GM19240 (cell line): ENCODE results near the gene ADRA2B.
"Not testable (repeated sequence)": the region's sequence is repeated elsewhere in the genome, so short reads cannot be mapped to it uniquely, and the experiment has no call there.

ENCODE experiments used
- DNase-seq: peaks from one replicate; pipeline ENCODE4 v3.0.0; 2011; ENCODE audit warnings: low spot score; ENCODE audit not compliant: insufficient read length

Gene ADRA2B

DNA sequence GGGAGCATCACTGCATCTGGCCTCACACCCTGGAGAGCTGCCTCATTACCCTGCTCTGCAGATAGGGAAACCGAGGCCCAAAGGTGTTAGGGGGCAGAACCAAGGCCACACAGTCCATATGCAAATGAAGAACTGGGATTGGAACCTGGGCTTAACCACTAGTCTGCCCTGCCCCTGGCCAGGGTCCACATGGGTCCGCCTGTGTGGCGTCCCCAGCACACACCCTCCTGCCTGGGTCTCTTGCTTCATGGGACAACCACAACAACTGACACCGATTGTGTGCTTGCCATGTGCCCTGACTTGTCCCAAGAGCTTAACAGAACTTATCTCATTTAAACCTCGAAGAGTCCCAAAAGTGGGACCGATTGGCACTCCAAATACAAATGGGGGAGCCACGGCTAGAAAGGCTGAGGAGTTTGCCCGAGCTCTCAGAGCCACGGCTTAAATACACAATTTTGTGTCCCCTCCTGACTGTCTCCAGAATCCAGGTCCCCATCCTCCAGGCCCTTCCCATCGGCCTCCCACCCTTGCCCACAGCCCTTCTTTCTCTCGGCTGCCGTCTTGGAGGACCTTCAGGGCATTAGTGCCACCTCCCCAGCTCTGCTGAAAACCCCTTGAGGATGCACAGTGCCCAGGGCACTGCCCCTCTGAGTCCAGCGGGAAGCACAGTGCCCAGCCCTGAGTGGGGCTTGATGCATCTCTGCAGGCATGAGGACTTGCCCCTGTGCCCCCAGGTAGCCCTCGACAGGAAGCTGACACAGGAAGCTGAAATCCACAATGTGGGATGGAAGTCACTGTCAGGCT, 34.6 kb upstream of the ADRA2B start:
- DNase-seq = no peak

DNA sequence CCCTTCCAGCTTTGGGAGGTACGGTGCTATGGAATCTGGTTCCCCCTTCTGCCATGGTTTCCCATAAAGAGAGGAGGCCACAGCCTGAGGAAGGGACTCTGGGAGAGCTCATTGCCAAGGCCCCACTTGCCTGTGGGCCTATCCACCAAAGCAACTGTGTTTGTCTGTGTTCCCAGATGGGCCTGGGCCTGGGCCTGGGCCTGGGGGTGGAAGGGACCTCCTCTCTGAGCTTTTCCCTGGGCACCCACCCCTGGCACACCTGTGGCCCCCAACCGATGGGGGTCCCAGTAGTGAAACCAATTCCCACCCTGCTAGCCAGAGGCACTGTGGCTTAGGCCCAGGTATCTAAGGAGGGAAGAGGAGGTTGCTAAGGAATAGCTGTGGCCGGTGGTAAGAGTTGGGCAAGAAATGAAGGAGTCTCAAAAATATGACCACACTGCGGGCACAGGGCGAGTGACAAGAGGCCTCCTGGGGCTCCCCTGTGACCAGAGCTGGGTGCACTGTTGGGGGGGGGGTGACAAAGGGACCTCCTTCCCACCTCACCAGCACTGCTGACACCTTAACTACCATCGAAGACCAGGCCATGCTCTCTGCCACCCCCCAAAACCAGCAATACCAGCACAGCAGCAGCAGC, 33.8 kb upstream of the ADRA2B start:
- DNase-seq = no peak

DNA sequence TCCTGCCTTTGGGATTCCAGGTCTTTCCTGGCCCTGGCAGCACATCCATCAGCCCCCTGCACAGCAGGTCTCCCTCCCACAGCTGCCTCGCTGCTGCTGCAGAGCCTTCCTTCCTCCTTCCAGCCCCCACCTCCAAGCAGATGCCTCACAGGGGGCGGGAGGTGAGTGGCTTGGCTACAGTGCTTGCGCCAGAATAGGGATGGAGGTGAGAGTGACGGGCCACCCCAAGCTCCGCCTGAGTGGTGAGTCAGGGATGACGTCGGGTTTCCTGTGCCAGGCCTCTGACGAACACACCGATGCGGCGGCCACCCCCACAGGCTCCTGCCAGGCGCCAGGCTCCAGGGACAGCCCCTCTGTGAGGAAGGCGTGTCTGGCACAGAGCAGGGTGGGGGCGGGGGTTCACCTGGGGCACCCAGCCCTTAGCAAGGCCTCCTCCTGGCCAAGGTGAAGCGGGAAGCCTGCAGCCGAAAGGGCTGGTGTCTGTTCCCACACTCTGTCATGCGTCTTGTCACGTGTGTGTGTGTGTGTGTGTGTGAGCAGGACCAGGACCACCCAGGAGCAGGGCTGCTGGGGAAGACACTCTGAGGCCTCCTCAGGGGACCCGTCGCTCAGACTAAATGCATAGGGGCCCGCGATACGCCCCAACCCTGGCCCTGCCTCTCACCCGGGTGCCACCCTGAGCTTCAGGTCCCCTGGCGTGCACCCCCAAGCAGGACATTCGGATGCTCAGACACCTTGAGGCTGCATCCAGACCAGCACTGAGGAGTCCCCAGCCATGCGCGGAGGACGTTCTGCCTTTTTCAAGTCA, 32.2 kb upstream of the ADRA2B start:
- no peak for DNase-seq

DNA sequence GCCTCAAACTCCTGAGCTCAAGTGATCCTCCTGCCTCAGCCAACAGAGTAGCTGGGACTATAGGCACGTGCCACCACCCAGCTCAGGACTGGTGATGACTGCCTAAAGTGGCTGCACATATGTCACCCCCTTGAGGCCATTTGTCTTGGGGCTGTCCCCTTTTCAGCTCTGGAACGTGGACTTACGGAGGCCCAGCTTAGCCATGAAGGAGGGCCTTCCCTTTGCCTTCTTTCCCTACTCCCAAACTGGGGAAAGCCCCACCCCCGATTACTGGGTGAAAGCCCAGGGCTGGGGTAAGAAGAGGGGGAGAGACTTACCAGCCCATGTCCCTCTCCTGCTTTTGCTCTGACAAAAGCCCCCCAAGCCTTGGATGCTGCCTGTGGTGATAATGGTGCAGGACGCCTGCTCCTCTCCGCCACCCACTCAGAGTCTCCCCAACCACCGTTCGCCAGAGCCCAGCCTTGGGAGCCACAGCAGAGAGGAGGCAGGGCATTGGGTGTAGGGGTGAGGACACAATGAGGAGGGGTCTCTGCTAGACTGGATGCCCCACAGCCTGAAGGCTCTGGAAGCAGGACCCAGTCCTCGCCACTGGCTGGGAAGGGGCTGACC, 31.3 kb upstream of the ADRA2B start:
- DNase-seq = no peak

DNA sequence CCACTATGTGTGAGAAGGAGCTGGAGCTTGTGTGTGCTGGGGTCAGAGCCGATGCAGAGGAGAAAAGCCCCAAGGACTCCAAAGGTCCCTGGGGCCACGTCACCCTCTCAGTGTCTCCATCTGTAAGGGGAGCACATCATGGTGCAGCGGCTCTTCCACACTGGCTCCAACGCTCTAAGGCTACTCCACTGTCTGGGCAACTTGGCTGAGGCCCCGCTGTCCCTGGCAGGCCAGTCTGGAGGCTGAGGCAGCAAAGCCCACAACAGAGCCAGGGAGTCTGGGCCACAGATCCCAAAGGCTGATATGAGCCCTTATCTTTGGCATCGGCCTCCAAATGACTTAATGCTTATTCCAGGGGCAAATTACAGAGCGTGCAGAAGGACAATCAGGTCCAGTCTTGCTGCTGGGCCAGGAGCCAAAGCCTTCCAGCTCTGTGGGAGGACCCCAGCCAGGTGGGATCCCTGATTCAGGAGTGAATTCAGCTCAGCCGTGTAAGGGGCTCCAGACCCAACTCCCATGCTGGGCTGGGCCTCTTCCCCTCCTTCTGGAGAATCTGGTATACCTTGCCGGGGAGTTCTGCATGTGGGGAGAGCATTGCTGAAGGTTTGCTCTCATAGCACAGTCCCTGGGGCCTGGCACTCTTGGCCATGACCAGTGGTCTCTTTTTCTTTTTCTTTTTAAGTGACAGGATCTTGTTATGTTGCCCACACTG, 30.7 kb upstream of the ADRA2B start:
- no peak for DNase-seq

DNA sequence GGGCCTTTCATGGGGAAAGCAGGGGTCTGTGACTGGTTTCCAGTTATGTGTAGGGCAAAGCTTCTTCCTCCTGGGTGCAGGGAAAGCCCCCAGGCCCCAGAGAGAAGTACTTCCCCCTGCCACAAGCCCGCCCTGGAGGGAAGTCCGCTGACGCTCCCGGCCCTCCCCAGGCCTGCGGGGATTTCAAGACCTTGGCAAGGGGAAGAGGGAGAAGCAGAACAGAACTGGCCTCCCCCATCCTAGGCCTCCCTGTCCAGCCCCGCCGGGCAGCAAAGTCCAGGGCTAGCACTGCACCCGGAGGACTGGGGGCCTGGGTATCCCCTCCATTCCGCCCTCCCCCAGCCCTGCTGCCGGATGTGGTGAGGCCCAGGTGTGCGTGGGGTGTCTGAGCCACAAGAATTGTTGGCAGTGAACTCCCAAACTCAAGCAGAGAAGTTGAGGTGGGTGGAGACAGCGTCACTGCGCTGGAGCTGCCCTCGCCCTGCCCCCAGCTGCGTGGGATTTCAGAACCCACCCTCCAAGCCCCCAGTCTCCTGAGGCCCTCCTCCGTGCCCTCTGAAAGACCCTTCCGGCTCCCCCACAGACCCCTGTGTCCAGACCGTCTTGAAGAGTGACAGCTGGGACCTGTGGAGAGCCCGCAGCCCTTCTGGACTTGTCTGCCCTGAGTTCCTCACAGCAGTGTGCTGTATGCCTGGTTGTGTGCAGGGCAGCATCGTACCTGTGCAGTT, 29.9 kb upstream of the ADRA2B start:
- DNase-seq = peak; percentile 86

DNA sequence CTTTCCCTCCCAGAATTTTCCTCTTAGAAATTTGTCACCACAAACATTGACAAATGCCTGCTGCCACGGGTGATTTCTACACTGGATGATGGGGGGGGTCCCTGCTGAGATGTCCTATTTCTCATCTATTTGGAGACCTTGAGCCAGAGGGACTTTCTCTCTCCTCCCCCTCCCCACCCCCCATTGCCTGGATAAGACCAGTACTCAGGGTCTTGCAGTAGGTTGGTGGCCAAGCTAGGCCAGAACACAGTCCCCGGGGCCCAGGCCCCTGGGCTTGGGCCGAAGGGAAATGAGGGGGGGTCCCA, 29.4 kb upstream of the ADRA2B start:
- no peak for DNase-seq

DNA sequence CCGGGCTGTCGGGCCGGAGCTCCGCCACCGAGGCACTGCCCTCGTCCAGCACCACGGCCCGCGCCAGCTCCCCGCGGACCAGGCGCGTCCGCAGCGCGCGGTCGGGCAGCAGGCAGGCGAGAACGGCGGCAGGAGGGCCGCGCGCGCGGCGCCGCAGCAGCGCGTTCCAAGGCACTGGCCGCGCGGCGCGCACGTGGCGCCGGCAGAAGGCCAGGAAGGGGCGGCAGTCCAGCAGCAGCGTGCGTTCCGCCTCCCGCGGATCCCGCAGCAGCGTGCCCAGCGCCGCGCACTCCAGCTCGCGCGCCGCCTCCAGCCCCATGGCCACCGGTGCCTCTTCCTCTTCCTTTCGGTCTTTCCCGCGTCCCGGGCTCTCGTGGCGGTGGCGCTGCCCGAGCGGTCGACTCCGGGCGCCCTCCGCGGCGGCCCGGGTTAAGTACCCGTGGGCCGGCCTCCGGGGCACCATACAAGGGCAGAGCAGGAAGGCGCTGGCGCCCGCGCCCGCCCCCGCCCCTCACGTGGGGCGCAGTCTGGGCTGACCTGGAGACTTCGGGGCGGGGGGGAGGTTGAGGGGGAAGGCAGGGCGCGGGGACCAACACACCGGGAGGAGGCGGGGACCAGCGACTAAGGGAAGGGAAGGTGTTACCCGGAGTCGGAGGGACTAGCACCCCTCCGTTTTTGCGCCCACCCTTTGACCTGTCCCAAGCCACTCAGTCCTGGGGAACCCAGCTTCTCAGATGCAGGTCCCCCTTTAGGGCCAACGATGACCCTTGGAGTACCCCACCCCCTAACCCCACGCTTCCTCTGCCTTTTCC, 28.9 kb upstream of the ADRA2B start, which contains the start of gene DUSP2:
DUSP2 (minus strand) TSS at position 405 of the 812 bp plus-strand sequence; CDS start at position 319, 86 bp downstream.
- peak; percentile 93 for DNase-seq

DNA sequence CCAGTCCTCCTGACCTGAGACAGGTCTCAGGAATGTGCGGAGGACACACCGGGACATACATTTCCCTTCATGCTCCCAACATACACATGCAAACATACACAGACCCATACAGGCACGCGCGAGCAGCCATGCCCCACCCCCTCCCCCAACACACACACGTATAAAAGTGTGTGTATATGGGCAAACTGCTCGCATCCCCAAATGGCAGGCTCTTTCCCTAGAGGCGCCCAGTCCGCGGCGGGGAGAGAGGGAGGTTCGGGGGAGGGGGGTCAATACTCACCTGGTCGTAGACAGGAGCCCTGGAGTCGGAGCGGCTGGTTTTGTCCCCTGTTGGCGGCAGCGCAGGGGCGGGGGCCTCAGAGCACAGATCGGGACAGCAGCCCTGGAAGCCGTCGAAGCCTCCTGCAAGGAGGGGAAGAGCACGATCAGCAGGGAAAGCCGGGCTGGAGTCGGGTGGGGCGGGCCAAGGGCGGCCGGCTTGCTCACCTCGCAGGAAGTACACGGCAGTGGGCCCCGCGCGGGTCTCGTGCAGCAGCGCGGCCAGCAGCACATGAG, 28.2 kb upstream of the ADRA2B start:
- DNase-seq = no peak

DNA sequence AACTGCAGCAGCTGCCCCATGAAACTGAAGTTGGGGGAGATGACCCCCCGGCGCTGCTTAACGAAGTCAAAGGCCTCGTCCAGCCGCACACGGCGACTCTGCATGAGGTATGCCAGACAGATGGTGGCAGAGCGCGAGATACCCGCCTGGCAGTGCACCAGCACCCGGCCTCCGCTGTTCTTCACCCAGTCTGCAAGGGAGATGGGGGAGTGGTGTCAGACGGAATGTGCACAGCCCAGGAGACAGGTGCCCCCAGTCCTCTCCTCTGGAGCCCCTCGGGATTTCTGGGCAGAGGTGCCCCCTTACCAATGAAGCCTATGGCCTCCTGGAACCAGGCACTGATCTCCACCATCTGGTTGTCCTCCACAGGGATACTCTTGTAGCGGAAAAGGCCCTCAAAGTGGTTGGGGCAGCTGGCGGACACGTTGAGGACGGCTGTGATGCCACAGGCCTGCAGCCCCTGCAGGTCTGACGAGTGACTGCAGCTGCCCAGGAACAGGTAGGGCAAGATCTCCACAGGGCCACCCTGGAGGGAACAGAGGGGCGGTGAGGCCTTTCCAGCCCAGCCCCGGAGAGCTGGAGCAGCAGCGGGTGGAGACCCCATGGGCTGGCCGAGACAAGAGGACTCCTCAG, 27.6 kb upstream of the ADRA2B start:
- no peak for DNase-seq

DNA sequence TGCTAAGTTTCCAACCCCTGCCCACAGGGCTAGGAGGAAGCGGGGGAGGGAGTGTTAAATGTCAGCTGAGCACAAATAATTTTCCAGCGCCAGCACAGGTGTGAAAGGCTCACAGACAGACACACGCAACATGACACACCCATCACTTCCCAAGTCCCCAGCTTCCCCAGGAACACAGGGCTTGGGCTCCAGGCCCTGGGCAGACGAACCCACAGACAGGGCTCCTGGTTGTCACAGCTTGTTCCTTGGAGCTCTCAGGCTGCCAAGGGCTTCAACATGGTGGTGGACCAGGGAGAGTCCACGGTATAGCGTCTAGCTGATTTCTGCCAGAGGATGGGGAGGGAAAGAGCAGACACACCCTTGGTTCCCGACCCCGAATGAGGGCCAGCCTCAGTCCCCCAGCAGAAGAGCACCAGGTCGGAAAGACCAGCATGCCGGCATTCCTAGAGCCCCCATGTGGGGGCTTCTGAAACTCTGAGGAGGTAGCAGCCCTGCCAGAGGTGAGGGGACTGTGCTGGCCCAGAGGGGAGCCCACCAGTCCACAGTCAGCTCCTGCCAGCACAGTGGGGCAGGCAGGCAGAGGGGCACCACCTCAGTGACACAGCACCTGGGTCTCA, 27.0 kb upstream of the ADRA2B start:
- DNase-seq = no peak

DNA sequence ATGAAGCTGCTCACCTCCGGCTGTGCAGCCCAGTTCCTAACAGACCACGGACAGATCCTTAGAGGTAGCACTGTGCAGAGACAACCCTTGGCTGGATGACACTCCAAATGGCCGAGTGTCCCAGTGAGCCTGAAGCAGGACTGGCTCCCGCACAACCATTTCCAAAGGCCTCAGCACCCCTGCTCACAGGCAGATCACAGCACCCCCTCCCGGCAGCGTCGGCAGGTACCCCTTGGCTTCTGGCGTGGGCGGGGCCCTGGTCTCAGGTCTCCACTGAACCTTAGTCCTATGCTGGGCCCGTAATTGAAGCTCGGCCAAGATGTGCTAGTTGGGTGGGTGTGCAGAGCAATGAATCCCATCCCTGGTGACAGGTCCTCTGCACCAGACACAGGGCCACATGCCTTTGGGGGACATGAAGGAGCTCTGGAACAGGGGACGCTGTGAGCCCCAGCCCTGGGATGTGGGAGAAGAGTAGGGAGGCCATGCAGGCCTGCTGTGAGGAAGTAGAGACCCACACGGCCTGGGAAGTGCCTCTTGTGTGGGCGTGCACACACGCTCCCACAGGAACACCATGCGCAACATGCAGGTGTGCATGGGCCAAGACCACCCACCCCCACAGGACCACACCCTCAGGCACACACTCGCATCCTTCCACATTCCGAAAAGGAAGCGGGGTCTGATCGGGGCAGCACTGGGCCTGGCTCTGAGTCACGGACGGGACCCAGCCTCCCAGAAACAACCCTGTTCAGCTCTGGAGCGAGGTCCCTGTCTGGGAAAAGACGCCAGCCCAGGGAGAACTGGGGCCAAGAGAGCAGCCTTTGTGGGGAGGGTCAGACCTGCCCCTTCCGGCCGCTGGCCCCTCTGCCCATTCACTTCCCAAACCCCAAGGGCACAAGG, 26.1 kb upstream of the ADRA2B start:
- DNase-seq = no peak

DNA sequence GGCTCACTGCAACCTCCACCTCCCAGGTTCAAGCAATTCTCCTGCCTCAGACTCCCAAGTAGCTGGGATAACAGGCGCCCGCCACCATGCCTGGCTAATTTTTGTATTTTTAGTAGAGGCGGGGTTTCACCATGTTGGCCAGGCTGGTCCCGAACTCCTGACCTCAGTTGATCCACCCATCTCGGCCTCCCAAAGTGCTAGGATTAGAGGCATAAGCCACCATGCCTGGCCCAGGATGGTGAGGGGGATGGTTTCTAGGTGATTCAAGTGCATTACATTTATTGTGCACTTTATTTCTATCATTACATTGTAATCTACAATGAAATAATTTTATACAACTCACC, 25.2 kb upstream of the ADRA2B start:
- DNase-seq = not testable (repeated sequence)

DNA sequence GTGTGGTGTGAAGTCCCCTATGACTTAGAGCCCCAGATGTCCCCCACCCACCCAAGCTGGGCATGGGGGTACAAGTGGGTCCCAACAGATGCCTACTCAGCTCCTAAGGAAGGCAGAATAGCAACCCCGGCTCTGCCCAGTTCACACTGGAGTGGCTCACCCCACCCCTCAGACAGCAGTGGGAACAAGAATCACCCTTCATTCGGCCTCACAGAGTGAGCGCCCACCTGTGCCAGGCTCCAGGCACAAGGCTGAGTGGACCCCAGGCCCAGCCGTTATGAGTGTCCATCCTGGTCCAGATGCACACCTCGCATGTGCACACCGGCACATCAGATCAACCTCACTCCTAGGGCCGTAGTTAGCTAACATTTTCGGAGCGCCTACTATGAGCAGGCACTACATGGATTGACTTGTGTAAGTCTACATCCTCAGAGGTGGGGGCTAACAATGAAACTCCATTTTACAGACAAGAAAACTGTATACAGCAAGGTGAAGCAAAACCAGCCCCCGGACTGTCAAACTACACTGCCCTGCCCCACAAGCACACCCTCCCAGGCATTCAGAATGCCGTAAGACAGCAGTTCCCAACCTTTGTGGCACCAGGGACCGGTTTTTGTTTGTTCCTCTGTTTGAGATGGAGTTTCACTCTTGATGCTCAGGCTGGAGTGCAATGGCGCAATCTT, 24.7 kb upstream of the ADRA2B start:
- no peak for DNase-seq

DNA sequence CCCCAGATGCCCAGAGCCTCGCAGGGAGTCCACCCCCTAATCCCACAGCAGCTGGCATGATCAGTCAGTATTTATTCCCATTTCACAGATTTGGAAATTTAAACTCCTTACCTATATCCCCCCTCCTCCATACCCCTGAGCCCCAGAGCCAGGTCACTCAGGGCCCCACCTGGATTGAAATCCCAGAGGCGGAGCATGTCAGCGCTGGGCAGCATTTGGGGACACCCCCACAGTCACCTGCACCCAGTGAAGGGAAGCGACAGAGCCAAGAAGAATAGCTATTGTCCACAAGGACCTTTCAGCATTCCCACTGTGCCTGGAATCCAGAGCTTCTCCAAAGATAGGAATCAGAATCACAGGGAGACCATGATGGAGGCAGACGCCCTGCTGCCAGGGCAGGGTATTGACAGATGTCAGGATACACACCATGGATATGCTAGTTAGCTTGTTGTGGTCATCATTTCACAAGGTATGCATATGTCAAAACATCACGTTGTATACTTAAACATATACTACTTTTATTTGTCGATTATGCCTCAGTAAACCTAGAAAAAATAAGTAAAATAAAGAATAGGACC, 22.9 kb upstream of the ADRA2B start:
- DNase-seq = no peak
